ENCODE data around the gene MYH11. TPM values are rescaled to one million over a fixed set of nuclear protein-coding genes. Genes with fewer than 3 reads are reported as not detected.

The MYH11 gene
- total RNA-seq, 1 donor from 2014 or later, result 0.05 TPM

- Mint-ChIP-seq H3K27me3 (ENCODE audit: low read depth) (no peaks in the 10 kb centered on the region), H3K4me3 (no peak overlapping the region)
Measured at GRCh38 chr16:15776572-15776971, 80.3 kb downstream of the MYH11 start.

GRCh38 chr16:15775663-15776304 is 81.0 kb downstream of the MYH11 start:
- TF ChIP-seq CTCF (conservative IDR thresholded peaks at IDR 0.05), result no peak
- no peaks in the 10 kb centered on the region for H3K27me3 Mint-ChIP-seq (ENCODE audit: low read depth)
- no peak overlapping the region for H3K27ac Mint-ChIP-seq (ENCODE audit: unreplicated experiment)
- no peaks in the 10 kb centered on the region for H3K9me3 Mint-ChIP-seq
- H3K36me3 Mint-ChIP-seq (ENCODE audit: low read depth), result no peaks in the 10 kb centered on the region
- H3K4me3 Mint-ChIP-seq, result no peak overlapping the region
- no peaks in the 10 kb centered on the region for H3K4me1 Mint-ChIP-seq
- no peak for DNase-seq (ENCODE audit: low read depth, low spot score)

More at GRCh38 chr16:15776572-15776971, 80.3 kb downstream of the MYH11 start:
- Mint-ChIP-seq H3K9me3 (no peaks in the 10 kb centered on the region), H3K4me1 (no peaks in the 10 kb centered on the region), H3K27ac (ENCODE audit: unreplicated experiment) (no peak overlapping the region), H3K36me3 (ENCODE audit: low read depth) (no peaks in the 10 kb centered on the region)
- TF ChIP-seq CTCF (conservative IDR thresholded peaks at IDR 0.05), result no peak
- DNase-seq (ENCODE audit: low read depth, low spot score), result no peak

GRCh38 chr16:15775209-15775608 is 81.6 kb downstream of the MYH11 start:
- no peak overlapping the region for H3K4me3 Mint-ChIP-seq
- no peaks in the 10 kb centered on the region for H3K27me3 Mint-ChIP-seq (ENCODE audit: low read depth)
- DNase-seq (ENCODE audit: low read depth, low spot score), result no peak
- no peaks in the 10 kb centered on the region for H3K36me3 Mint-ChIP-seq (ENCODE audit: low read depth)
- H3K9me3 Mint-ChIP-seq, result no peaks in the 10 kb centered on the region
- H3K27ac Mint-ChIP-seq (ENCODE audit: unreplicated experiment), result no peak overlapping the region
- no peak for TF ChIP-seq CTCF (conservative IDR thresholded peaks at IDR 0.05)
- no peaks in the 10 kb centered on the region for H3K4me1 Mint-ChIP-seq

GRCh38 chr16:15773968-15774367 is 82.9 kb downstream of the MYH11 start:
- H3K9me3 Mint-ChIP-seq, result no peaks in the 10 kb centered on the region
- no peak overlapping the region for H3K4me3 Mint-ChIP-seq
- peaks cover 3% of the 10 kb centered on the region for H3K4me1 Mint-ChIP-seq
- H3K27me3 Mint-ChIP-seq (ENCODE audit: low read depth), result peaks cover 3% of the 10 kb centered on the region
- no peak for DNase-seq (ENCODE audit: low read depth, low spot score)
- no peak for TF ChIP-seq CTCF (conservative IDR thresholded peaks at IDR 0.05)
- no peaks in the 10 kb centered on the region for H3K36me3 Mint-ChIP-seq (ENCODE audit: low read depth)
- H3K27ac Mint-ChIP-seq (ENCODE audit: unreplicated experiment), result no peak overlapping the region

- no peak for DNase-seq (ENCODE audit: low read depth, low spot score)
- no peaks in the 10 kb centered on the region for H3K9me3 Mint-ChIP-seq
- H3K4me1 Mint-ChIP-seq, result peaks cover 3% of the 10 kb centered on the region
- peaks cover 3% of the 10 kb centered on the region for H3K27me3 Mint-ChIP-seq (ENCODE audit: low read depth)
- no peaks in the 10 kb centered on the region for H3K36me3 Mint-ChIP-seq (ENCODE audit: low read depth)
- TF ChIP-seq CTCF (conservative IDR thresholded peaks at IDR 0.05), result no peak
- H3K27ac Mint-ChIP-seq (ENCODE audit: unreplicated experiment), result no peak overlapping the region
- H3K4me3 Mint-ChIP-seq, result no peak overlapping the region
Measured at GRCh38 chr16:15772579-15773293, 84.1 kb downstream of the MYH11 start.
